SK-N-SH (cell line): ENCODE results near the gene ELP4. TPM values are rescaled to one million over a fixed set of nuclear protein-coding genes. Genes with fewer than 3 reads are reported as not detected.

Experiments
- CTCF ChIA-PET: fragments of 300-600, 350-600 bp; formaldehyde crosslinking; extraction: SDS; loops from one replicate; lab custom pipeline; 2021; lab: Yijun Ruan, JAX
- POLR2A ChIA-PET: fragments of 350-600 bp; sonication (Branson Sonifier 250); formaldehyde crosslinking; extraction: SDS; loops from one replicate; lab custom pipeline; 2020; ENCODE audit warnings: antibody characterized with exemption, inconsistent platforms; lab: Yijun Ruan, JAX
- DNase-seq: peaks from one replicate; pipeline ENCODE4 v3.0.0; 2012
- H2AFZ ChIP-seq: fragments of 200-600 bp; sonication (generic); 2 replicates; pipeline ENCODE4 v1.8.1; 2016; ENCODE audit warnings: antibody characterized with exemption, mild to moderate bottlenecking, low read depth
- H3F3A ChIP-seq: fragments of 200-600 bp; sonication (generic); replicated peaks from 2 replicates; pipeline ENCODE3; 2016; ENCODE audit warnings: antibody characterized with exemption, mild to moderate bottlenecking; ENCODE audit not compliant: insufficient read depth
- H3K27ac ChIP-seq, 2 experiments: fragments of 200-500 bp in 1 of 2; fragments of 200-600 bp in 1 of 2; sonication (Bioruptor generic) in 1 of 2; sonication (generic), shearing (Covaris generic) in 1 of 2; 2 replicates each; pipeline versions ENCODE4 v1.5.1 to v1.6.1; 2014 to 2016; ENCODE audit warnings: low read depth in 2 of 2, inconsistent platforms in 1 of 2, low read length in 1 of 2, mild to moderate bottlenecking in 1 of 2, mixed read lengths in 1 of 2
- H3K27me3 ChIP-seq: fragments of 200-600 bp; sonication (generic), shearing (Covaris generic); 2 replicates; pipeline ENCODE4 v1.6.1; 2016; ENCODE audit warnings: mixed run types; ENCODE audit not compliant: insufficient read depth
- H3K36me3 ChIP-seq, 2 experiments: fragments of 200-500 bp in 1 of 2; fragments of 200-600 bp in 1 of 2; sonication (Bioruptor generic) in 1 of 2; sonication (generic) in 1 of 2; replicated peaks in 1 of 2; 2 replicates each; pipeline versions ENCODE3 to v1.5.1; 2014 to 2016; ENCODE audit warnings: low read length in 1 of 2, mild to moderate bottlenecking in 1 of 2; ENCODE audit not compliant: insufficient read depth in 2 of 2, control insufficient read depth in 1 of 2
- H3K4me1 ChIP-seq, 2 experiments: fragments of 200-500 bp in 1 of 2; fragments of 200-600 bp in 1 of 2; sonication (Bioruptor generic) in 1 of 2; sonication (generic), shearing (Covaris generic) in 1 of 2; 2 replicates each; pipeline versions ENCODE4 v1.5.1 to v1.6.1; 2014 to 2016; ENCODE audit warnings: low read depth in 1 of 2, low read length in 1 of 2, mixed run types in 1 of 2; ENCODE audit not compliant: insufficient read depth in 2 of 2, control insufficient read depth in 1 of 2
- H3K4me2 ChIP-seq: fragments of 200-600 bp; sonication (generic), shearing (Covaris generic); 2 replicates; pipeline ENCODE4 v1.6.1; 2017; ENCODE audit warnings: mixed run types
- H3K4me3 ChIP-seq, 2 experiments: fragments of 200-500 bp in 1 of 2; fragments of 200-600 bp in 1 of 2; sonication (Bioruptor generic) in 1 of 2; sonication (generic), shearing (Covaris generic) in 1 of 2; 2 replicates each; pipeline versions ENCODE4 v1.5.1 to v1.8.1; 2014 to 2016; ENCODE audit warnings: low read depth in 2 of 2, inconsistent platforms in 1 of 2, low read length in 1 of 2, mild to moderate bottlenecking in 1 of 2, mixed read lengths in 1 of 2, moderate library complexity in 1 of 2
- H3K79me2 ChIP-seq: fragments of 200-600 bp; sonication (generic); 2 replicates; pipeline ENCODE4 v1.8.1; 2017; ENCODE audit warnings: mild to moderate bottlenecking; ENCODE audit not compliant: insufficient read depth
- H3K9ac ChIP-seq: fragments of 200-600 bp; sonication (generic); 2 replicates; pipeline ENCODE4 v1.6.1; 2017; ENCODE audit warnings: mixed run types
- H3K9me2 ChIP-seq: fragments of 200-600 bp; sonication (generic); 2 replicates; pipeline ENCODE4 v1.6.1; 2017; ENCODE audit warnings: mixed run types
- H3K9me3 ChIP-seq: fragments of 200-600 bp; sonication (generic); 2 replicates; pipeline ENCODE4 v1.6.1; 2017; ENCODE audit warnings: mixed run types, mild to moderate bottlenecking, moderate library complexity
- H4K20me1 ChIP-seq: fragments of 200-600 bp; sonication (generic); 2 replicates; pipeline ENCODE4 v1.6.1; 2017; ENCODE audit warnings: mild to moderate bottlenecking, mixed run types; ENCODE audit not compliant: insufficient read depth
- CHD2 ChIP-seq: fragments of 150-350 bp; IDR thresholded peaks from 2 replicates; pipeline ENCODE4 v1.6.1; 2018; ENCODE audit warnings: low read length; ENCODE audit not compliant: partially characterized antibody
- EP300 ChIP-seq, 2 experiments: IDR thresholded peaks; 2 replicates each; pipeline versions ENCODE4 v1.4.0 to v1.6.1; 2012; ENCODE audit warnings: borderline replicate concordance in 1 of 2, low read depth in 1 of 2, low read length in 1 of 2
- FOXJ3 ChIP-seq: sonication (generic); formaldehyde crosslinking; IDR thresholded peaks from 2 replicates; pipeline ENCODE4 v1.5.1; 2020; ENCODE audit warnings: mild to moderate bottlenecking, missing genetic modification reagents
- FOXM1 ChIP-seq: IDR thresholded peaks from 2 replicates; pipeline ENCODE4 v1.4.0; 2012; ENCODE audit warnings: low read depth, mild to moderate bottlenecking
- GATA2 ChIP-seq: sonication (generic); formaldehyde crosslinking; IDR thresholded peaks from 2 replicates; pipeline ENCODE4 v1.5.0; 2020; ENCODE audit warnings: mild to moderate bottlenecking, missing genetic modification reagents
- MAX ChIP-seq: IDR thresholded peaks from 2 replicates; pipeline ENCODE4 v1.4.0; 2012; ENCODE audit warnings: low read depth
- PBX3 ChIP-seq: IDR thresholded peaks from 2 replicates; pipeline ENCODE4; 2012
- RAD21 ChIP-seq: IDR thresholded peaks from 2 replicates; pipeline ENCODE4 v1.6.1; 2012; ENCODE audit warnings: mild to moderate bottlenecking, low read length
- RFX5 ChIP-seq: IDR thresholded peaks from 2 replicates; pipeline ENCODE4 v1.6.1; 2012; ENCODE audit warnings: mild to moderate bottlenecking, improper control_type of control experiment, low read length
- RXRA ChIP-seq: IDR thresholded peaks from 2 replicates; pipeline ENCODE4 v1.4.0; 2012; ENCODE audit warnings: low read depth, mild to moderate bottlenecking, borderline replicate concordance
- SMC3 ChIP-seq: IDR thresholded peaks from 2 replicates; pipeline ENCODE4 v1.6.1; 2012; ENCODE audit warnings: low read depth, low read length, improper control_type of control experiment
- TAF1 ChIP-seq: IDR thresholded peaks from 2 replicates; pipeline ENCODE4 v1.6.1; 2012; ENCODE audit warnings: low read depth, mild to moderate bottlenecking, low read length, moderate library complexity, borderline replicate concordance
- WGBS: methylation state at CpG from one replicate; pipeline ENCODE4 v1.1.6; 2017; ENCODE audit warnings: low lambda C conversion rate; 5-methylcytosine and 5-hydroxymethylcytosine counted together
- polyA plus RNA-seq, 3 experiments: library from polyadenylated mRNA; depleted of rRNA; stranded (reverse); fragments of >200 nt; gene quantifications; 2 replicates each; pipeline ENCODE4 v1.2.3, GENCODE V29; 2012
- TF ChIP-seq, protein P1 (sequence below): fragments of 200-600 bp; sonication (generic); IDR thresholded peaks from 2 replicates; pipeline ENCODE4 v1.6.1; 2017; ENCODE audit warnings: antibody characterized with exemption, mild to moderate bottlenecking, moderate library complexity

The ELP4 gene
- polyA plus RNA-seq, 1 of the 3 experiments (the other 2 are of a cell fraction), result 7.0 TPM

DNA sequence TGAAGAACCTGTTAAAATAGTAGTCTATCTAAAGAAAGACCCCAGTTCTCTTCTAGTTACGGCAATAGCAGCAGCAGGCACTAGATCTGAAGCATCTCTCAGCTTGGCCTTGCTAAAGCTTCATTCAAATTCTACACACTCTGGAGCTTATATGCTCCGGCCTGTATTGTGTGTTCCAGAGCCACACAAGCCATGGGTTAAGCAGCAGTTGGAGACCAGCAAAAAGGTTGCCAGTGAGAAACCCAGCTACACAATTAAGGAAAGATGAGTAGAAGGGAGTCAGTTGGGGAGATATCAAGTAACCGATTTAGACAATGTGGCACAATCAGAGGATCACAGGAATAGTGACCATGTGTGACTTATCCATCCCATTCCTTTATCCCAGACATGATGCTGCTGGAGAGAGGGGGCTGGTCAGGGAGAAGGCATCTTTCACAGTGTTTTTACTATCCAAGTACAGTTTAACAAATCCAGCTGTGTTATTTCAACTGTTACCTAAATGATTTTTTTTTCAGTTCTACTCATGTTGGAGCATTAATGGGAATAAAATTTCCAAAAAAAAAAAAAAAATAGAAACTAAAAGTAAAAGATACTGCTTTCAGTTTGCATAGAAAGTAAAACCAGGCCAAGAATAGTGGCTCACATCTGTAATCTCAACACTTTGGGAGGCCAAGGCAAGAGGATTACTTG lies 260.6 kb downstream of the ELP4 start:
- Histone ChIP-seq H3K9me2 (no peaks in the 10 kb centered on the region), H3K27me3 (no peaks in the 10 kb centered on the region), H3F3A (no peaks in the 10 kb centered on the region), H3K79me2 (no peaks in the 10 kb centered on the region), H4K20me1 (no peaks in the 10 kb centered on the region), H3K4me3 (no peak overlapping the region), H3K36me3 (no peaks in the 10 kb centered on the region), H3K4me2 (no peak overlapping the region), H2AFZ (no peak overlapping the region), H3K9ac (no peak overlapping the region), H3K27ac (no peak overlapping the region), H3K9me3 (no peaks in the 10 kb centered on the region), H3K4me1 (peaks cover 0 to 11% of the 10 kb centered on the region in 2 experiments; a peak in 1 of 4 replicates)
- DNase-seq, result no peak
- ChIA-PET POLR2A (no interaction called here), CTCF (interaction anchor here (1.0 kb wide), 1 partner anchor 27 kb away, joined by 3 read pairs; no protein-coding TSS in a partner anchor)
- 84% methylated on average over 3 of the region's 3 CpGs for WGBS
- TF ChIP-seq RXRA (no peak), RAD21 (no peak)
- TF ChIP-seq, protein P1, sequence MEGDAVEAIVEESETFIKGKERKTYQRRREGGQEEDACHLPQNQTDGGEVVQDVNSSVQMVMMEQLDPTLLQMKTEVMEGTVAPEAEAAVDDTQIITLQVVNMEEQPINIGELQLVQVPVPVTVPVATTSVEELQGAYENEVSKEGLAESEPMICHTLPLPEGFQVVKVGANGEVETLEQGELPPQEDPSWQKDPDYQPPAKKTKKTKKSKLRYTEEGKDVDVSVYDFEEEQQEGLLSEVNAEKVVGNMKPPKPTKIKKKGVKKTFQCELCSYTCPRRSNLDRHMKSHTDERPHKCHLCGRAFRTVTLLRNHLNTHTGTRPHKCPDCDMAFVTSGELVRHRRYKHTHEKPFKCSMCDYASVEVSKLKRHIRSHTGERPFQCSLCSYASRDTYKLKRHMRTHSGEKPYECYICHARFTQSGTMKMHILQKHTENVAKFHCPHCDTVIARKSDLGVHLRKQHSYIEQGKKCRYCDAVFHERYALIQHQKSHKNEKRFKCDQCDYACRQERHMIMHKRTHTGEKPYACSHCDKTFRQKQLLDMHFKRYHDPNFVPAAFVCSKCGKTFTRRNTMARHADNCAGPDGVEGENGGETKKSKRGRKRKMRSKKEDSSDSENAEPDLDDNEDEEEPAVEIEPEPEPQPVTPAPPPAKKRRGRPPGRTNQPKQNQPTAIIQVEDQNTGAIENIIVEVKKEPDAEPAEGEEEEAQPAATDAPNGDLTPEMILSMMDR, result no peak

GRCh38 chr11:31772412-31772811 lies 262.8 kb downstream of the ELP4 start:
- no peak overlapping the region for H3K4me2 ChIP-seq
- H3K9ac ChIP-seq, result no peak overlapping the region
- ChIA-PET CTCF (no interaction called here), POLR2A (interaction anchor here (0.7 kb wide), 1 partner anchor 48 kb away, joined by 3 read pairs; no protein-coding TSS in a partner anchor)
- DNase-seq, result no peak
- peaks cover 0 to 8% of the 10 kb centered on the region in 2 experiments; a peak in 1 of 4 replicates for H3K4me1 ChIP-seq
- H3F3A ChIP-seq, result no peaks in the 10 kb centered on the region
- TF ChIP-seq TAF1 (no peak), FOXJ3 (no peak), MAX (no peak), RXRA (no peak), EP300 (IDR thresholded peaks at IDR 0.05; ENCODE audit: borderline replicate concordance in 1 of 2, low read depth in 1 of 2, low read length in 1 of 2) (no peak), RFX5 (no peak), SMC3 (no peak), RAD21 (no peak), PBX3 (no peak), CHD2 (no peak), FOXM1 (no peak), GATA2 (CRISPR knock-in tag) (no peak)
- H3K79me2 ChIP-seq, result no peaks in the 10 kb centered on the region
- no peaks in the 10 kb centered on the region for H3K27me3 ChIP-seq
- no peaks in the 10 kb centered on the region for H3K9me3 ChIP-seq
- 59% methylated on average over 2 of the region's 2 CpGs for WGBS
- no peak overlapping the region for H2AFZ ChIP-seq
- no peaks in the 10 kb centered on the region for H4K20me1 ChIP-seq
- no peak overlapping the region for H3K4me3 ChIP-seq
- no peaks in the 10 kb centered on the region for H3K36me3 ChIP-seq
- no peaks in the 10 kb centered on the region for H3K9me2 ChIP-seq
- no peak overlapping the region for H3K27ac ChIP-seq
